Neural crest cell (in vitro differentiated cells): ENCODE measurements around the gene BANK1. TPM values are rescaled to one million over a fixed set of nuclear protein-coding genes. Genes with fewer than 3 reads are reported as not detected.
A peak's percentile ranks its signal among the peaks of the same experiment; 100 is the strongest.

Experiments
- DNase-seq: peaks from one replicate; pipeline ENCODE4 v3.0.0; 2021; ENCODE audit warnings: low read depth, mixed read lengths, low spot score
- H3K27ac Mint-ChIP-seq: one replicate; pipeline ENCODE4 v1.8.0; 2021; ENCODE audit warnings: mild to moderate bottlenecking, mixed read lengths; ENCODE audit not compliant: unreplicated experiment
- H3K27me3 Mint-ChIP-seq: 2 replicates; pipeline ENCODE4 v1.8.0; 2021; ENCODE audit warnings: low read depth, mild to moderate bottlenecking, mixed read lengths
- H3K36me3 Mint-ChIP-seq: 2 replicates; pipeline ENCODE4 v1.8.0; 2021; ENCODE audit warnings: low read depth, mild to moderate bottlenecking, mixed read lengths
- H3K4me1 Mint-ChIP-seq: 2 replicates; pipeline ENCODE4 v1.8.0; 2021; ENCODE audit warnings: mixed read lengths
- H3K4me3 Mint-ChIP-seq: one replicate; pipeline ENCODE4 v1.8.0; 2021; ENCODE audit warnings: mild to moderate bottlenecking, mixed read lengths
- H3K9me3 Mint-ChIP-seq: 2 replicates; pipeline ENCODE4 v1.8.0; 2021; ENCODE audit warnings: mixed read lengths
- CTCF ChIP-seq: fragments of 200-600 bp; sonication (generic); conservative IDR thresholded peaks from 2 replicates; pipeline ENCODE4 v1.5.0; 2021; ENCODE audit warnings: antibody characterized with exemption, mild to moderate bottlenecking
- long read RNA-seq: library from polyadenylated mRNA; unstranded; transcript quantifications from one replicate; pipeline ENCODE4 v2.0.0, GENCODE V29; 2020
- total RNA-seq: library from RNA; stranded (reverse); gene quantifications from 2 replicates; pipeline ENCODE4 v1.2.1, GENCODE V29; 2021

The BANK1 gene
- 0.11 and 0.44 TPM in 2 replicates for total RNA-seq
- long read RNA-seq, partial matches to known transcripts, result 1 of 1 reads
- long read RNA-seq, other reads (novel, unspliced or antisense), result 0 of 1 reads

DNA sequence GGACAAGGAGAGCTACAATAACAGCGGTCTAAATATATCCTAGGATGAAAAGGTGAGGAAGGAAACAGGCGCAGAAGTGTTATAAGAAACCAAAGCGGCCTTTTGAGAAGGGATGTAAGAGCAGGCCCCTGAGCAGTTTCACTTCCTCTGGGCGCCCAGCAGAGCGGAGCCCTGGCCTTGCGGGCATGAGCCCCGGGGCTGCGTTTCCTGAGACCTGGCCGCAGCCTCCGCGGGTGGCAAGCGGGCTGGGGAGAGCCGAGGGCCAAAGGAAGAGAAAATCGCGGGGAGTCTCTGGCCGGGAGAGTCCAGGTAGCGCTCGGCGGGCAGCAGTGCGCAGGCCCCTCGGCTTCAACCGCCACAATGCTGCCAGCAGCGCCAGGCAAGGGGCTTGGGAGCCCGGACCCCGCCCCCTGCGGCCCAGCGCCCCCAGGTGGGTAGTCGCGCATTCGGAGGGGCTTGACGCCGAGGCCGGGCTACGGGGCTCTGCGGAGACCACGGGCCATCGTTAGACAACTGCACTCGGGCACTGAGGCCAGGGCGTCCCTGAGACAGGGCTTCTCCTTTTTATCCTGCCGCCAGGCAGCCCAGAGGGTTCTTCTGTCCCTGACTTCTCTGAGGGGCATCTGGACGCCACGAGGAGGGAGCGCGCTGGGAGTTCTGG is at the start of gene BANK1:
Gene BANK1, plus strand, starts transcription at position 210 of the 661 bp plus-strand sequence. Its CDS starts 151 bp downstream, at position 361.
- H3K36me3 Mint-ChIP-seq, result no peaks in the 10 kb centered on the region
- H3K9me3 Mint-ChIP-seq, result peaks cover 3% of the 10 kb centered on the region
- peaks cover 18% of the 10 kb centered on the region for H3K4me1 Mint-ChIP-seq
- H3K4me3 Mint-ChIP-seq, result peak within 1 kb of the TSS; percentile 84
- peak; percentile 52 for TF ChIP-seq CTCF
- peak; percentile 67 for DNase-seq
- peaks cover 21% of the 10 kb centered on the region for H3K27me3 Mint-ChIP-seq
- H3K27ac Mint-ChIP-seq, result no peak within 1 kb of the TSS

DNA sequence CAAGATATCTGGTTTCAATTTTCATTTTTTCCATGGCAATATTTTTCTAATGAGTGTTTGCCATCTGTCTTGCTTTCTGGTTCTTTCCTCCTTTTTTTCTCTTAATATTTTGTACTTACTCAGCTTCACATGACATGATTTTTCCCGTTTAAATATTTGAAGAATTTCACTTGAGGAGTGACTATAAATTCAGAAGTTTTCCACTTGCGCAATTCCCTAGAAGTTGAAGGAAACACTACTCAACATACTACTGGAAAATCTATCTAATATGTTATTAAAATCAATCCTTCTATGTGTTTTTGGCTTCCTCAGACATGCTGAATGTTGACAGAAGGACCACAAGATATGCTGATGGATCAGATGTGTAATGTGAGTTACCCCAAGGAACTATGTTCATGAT is 36.8 kb upstream of the BANK1 start:
- no peak for DNase-seq
- no peaks in the 10 kb centered on the region for H3K9me3 Mint-ChIP-seq
- no peaks in the 10 kb centered on the region for H3K36me3 Mint-ChIP-seq
- no peaks in the 10 kb centered on the region for H3K27me3 Mint-ChIP-seq
- no peak overlapping the region for H3K27ac Mint-ChIP-seq
- H3K4me1 Mint-ChIP-seq, result no peaks in the 10 kb centered on the region
- no peak for TF ChIP-seq CTCF
- no peak overlapping the region for H3K4me3 Mint-ChIP-seq

DNA sequence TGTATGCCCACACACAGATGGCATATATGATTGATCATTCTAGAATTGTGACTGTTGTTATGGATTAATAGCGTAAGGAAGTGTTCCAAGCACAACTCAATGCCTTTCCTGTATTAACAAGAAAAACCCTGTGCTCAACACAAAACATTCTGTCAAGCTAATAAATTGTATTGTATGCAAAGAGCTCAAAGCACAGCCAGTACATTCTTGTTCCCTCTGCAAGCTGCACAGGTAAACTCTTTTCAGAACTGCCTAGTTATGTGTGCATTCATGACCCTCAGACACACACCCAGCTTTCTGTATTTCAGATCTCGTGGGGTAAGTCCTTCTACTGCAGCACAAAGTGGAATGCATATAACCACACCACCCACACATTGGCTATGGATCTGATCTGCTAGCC is 34.3 kb upstream of the BANK1 start:
- Mint-ChIP-seq H3K27me3 (no peaks in the 10 kb centered on the region), H3K27ac (no peak overlapping the region), H3K4me1 (no peaks in the 10 kb centered on the region), H3K4me3 (no peak overlapping the region), H3K9me3 (no peaks in the 10 kb centered on the region), H3K36me3 (no peaks in the 10 kb centered on the region)
- DNase-seq, result no peak
- TF ChIP-seq CTCF, result no peak

GRCh38 chr4:101761405-101761804 is 29.1 kb upstream of the BANK1 start:
- H3K9me3 Mint-ChIP-seq, result peaks cover 1% of the 10 kb centered on the region
- no peaks in the 10 kb centered on the region for H3K27me3 Mint-ChIP-seq
- H3K27ac Mint-ChIP-seq, result no peak overlapping the region
- peaks cover 1% of the 10 kb centered on the region for H3K36me3 Mint-ChIP-seq
- H3K4me1 Mint-ChIP-seq, result no peaks in the 10 kb centered on the region
- H3K4me3 Mint-ChIP-seq, result no peak overlapping the region
- no peak for DNase-seq
- TF ChIP-seq CTCF, result no peak

DNA sequence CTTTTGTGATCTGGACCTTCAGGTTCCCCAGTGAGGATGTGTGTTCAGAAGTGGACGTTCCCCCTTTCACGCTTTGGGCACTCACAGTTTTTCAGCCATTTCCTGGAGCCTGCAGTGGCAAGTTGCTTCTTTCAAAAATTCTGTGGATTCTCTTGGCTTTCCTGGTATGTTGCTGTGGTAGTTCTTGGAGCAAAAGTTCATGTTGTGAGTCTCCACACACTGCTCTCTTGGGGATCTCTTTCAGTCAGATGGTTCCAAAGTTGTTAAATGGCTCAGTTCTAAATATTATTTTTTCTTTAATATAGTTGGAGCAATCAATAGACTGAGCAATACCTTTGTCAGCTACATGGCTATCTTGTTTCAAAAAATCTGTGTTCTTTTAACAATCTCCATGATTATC is 28.5 kb upstream of the BANK1 start:
- H3K36me3 Mint-ChIP-seq, result peaks cover 2% of the 10 kb centered on the region
- no peaks in the 10 kb centered on the region for H3K27me3 Mint-ChIP-seq
- no peaks in the 10 kb centered on the region for H3K4me1 Mint-ChIP-seq
- no peak overlapping the region for H3K27ac Mint-ChIP-seq
- no peak for DNase-seq
- no peak for TF ChIP-seq CTCF
- H3K9me3 Mint-ChIP-seq, result peaks cover 6% of the 10 kb centered on the region
- no peak overlapping the region for H3K4me3 Mint-ChIP-seq
